ENCODE results near the gene FCRL3. TPM values are rescaled to one million over a fixed set of nuclear protein-coding genes. Genes with fewer than 3 reads are reported as not detected.

Gene FCRL3
- total RNA-seq, 1 donor from 2014 or later = not detected

DNA sequence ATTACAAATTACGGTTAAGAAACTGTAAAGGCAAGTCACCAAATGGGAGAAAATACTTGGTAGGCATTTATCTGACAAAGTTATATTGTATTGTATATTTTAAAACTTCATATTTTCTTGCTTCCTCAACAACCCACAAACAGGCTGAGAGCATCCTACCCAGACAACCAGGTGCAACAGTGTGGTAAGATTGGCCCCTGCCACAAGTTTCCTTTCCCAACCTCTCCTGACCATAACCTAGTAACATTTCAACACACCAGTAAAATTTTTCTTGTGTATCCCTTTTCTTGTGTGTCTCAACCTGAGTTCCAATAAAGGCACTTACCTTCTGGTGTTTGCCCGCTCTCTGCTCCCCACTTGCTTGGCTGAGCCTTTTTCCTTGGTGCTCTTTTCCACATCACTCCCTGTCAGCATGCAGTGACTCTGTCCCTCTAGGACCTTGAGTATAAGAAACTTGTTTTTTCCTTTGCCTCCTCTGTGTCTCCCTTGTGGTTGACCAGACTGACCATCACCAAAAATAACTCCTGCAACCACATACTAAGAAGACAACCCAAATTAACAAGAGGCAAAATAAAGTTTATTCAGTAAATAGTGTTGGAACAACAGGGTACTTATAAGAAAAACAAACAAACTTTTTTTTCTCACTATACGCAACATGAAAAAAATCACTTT, 40.9 kb downstream of the FCRL3 start:
- H3K4me1 ChIP-seq = no peaks in the 10 kb centered on the region
- no peak for DNase-seq (ENCODE audit: extremely low spot score in 2 of 2)
- intact Hi-C loops (cut with DNase I) = no loop called here
- no peaks in the 10 kb centered on the region for H3K9me3 ChIP-seq
- H3K27me3 ChIP-seq = no peaks in the 10 kb centered on the region
- no peak overlapping the region for H3K27ac ChIP-seq
- TF ChIP-seq POLR2AphosphoS5 (IDR thresholded peaks at IDR 0.05; ENCODE audit: insufficient read depth in 1 of 2, low read depth in 1 of 2) (no peak), CTCF (IDR thresholded peaks at IDR 0.05) (no peak), POLR2A (IDR thresholded peaks at IDR 0.05) (no peak)
- H3K36me3 ChIP-seq = no peaks in the 10 kb centered on the region
- H3K4me3 ChIP-seq = no peak overlapping the region

- Histone ChIP-seq H3K36me3 (no peaks in the 10 kb centered on the region), H3K4me3 (no peak overlapping the region), H3K4me1 (no peaks in the 10 kb centered on the region), H3K27me3 (no peaks in the 10 kb centered on the region), H3K9me3 (no peaks in the 10 kb centered on the region), H3K27ac (no peak overlapping the region)
- DNase-seq (ENCODE audit: extremely low spot score in 2 of 2) = no peak
- TF ChIP-seq POLR2A (IDR thresholded peaks at IDR 0.05) (no peak), CTCF (IDR thresholded peaks at IDR 0.05) (no peak), POLR2AphosphoS5 (IDR thresholded peaks at IDR 0.05; ENCODE audit: insufficient read depth in 1 of 2, low read depth in 1 of 2) (no peak)
- intact Hi-C loops (cut with DNase I) = no loop called here
Observed at GRCh38 chr1:157658571-157658970, 42.0 kb downstream of the FCRL3 start.

GRCh38 chr1:157653494-157653873, 47.1 kb downstream of the FCRL3 start:
- no peak for DNase-seq (ENCODE audit: extremely low spot score in 2 of 2)
- intact Hi-C loops (cut with DNase I) = no loop called here
- H3K4me3 ChIP-seq = no peak overlapping the region
- no peaks in the 10 kb centered on the region for H3K9me3 ChIP-seq
- H3K27me3 ChIP-seq = no peaks in the 10 kb centered on the region
- no peaks in the 10 kb centered on the region for H3K4me1 ChIP-seq
- no peak overlapping the region for H3K27ac ChIP-seq
- no peak for TF ChIP-seq POLR2A (IDR thresholded peaks at IDR 0.05)
- no peak for TF ChIP-seq CTCF (IDR thresholded peaks at IDR 0.05)
- no peak for TF ChIP-seq POLR2AphosphoS5 (IDR thresholded peaks at IDR 0.05; ENCODE audit: insufficient read depth in 1 of 2, low read depth in 1 of 2)
- no peaks in the 10 kb centered on the region for H3K36me3 ChIP-seq

DNA sequence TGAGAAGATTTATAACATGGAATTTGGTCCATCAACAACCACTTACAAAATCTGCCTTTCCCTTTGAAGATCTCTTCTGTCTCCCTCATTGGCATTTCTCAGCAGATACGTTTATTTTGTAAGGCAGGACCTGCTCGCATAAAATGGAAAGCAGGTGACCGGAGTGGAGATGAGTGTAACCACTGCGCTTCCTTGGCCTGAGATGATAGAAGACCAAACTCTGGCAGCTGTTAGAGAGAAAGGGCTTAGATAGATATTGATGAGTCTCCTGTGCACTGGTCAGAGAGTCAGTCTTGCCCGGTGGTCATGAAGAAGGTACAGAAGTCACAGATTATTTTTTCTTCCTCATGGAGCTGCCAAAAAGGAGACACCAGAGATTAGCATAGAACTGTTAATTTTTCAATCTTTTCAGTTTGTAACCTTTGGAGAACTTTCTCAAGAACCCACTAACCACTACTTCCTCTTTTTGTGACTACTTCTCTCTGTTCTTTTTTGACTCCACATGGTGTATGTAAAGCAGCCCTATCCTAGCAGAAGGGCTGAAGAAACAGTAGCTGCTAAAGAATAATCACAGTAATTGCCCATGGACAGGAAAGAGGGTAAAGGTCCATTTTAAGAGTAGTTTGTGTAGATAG, 47.6 kb downstream of the FCRL3 start:
- TF ChIP-seq POLR2AphosphoS5 (IDR thresholded peaks at IDR 0.05; ENCODE audit: insufficient read depth in 1 of 2, low read depth in 1 of 2) (no peak), POLR2A (IDR thresholded peaks at IDR 0.05) (no peak), CTCF (IDR thresholded peaks at IDR 0.05) (no peak)
- intact Hi-C loops (cut with DNase I) = no loop called here
- no peaks in the 10 kb centered on the region for H3K4me1 ChIP-seq

GRCh38 chr1:157648317-157648716, 52.3 kb downstream of the FCRL3 start:
- TF ChIP-seq POLR2AphosphoS5 (IDR thresholded peaks at IDR 0.05; ENCODE audit: insufficient read depth in 1 of 2, low read depth in 1 of 2) (no peak), POLR2A (IDR thresholded peaks at IDR 0.05) (no peak), CTCF (IDR thresholded peaks at IDR 0.05) (no peak)
- H3K4me1 ChIP-seq = no peaks in the 10 kb centered on the region
- intact Hi-C loops (cut with DNase I) = no loop called here
- no peaks in the 10 kb centered on the region for H3K36me3 ChIP-seq
- no peak overlapping the region for H3K4me3 ChIP-seq
- no peaks in the 10 kb centered on the region for H3K9me3 ChIP-seq
- DNase-seq (ENCODE audit: extremely low spot score in 2 of 2) = no peak
- H3K27me3 ChIP-seq = no peaks in the 10 kb centered on the region
- no peak overlapping the region for H3K27ac ChIP-seq

More for the DNA sequence above, 47.6 kb downstream of the FCRL3 start:
- Histone ChIP-seq H3K4me3 (no peak overlapping the region), H3K27ac (no peak overlapping the region), H3K9me3 (no peaks in the 10 kb centered on the region), H3K27me3 (no peaks in the 10 kb centered on the region), H3K36me3 (no peaks in the 10 kb centered on the region)
- no peak for DNase-seq (ENCODE audit: extremely low spot score in 2 of 2)
